Heart right ventricle (tissue), 16 donors: Measurements from ENCODE around the gene NAALADL2. TPM values are rescaled to one million over a fixed set of nuclear protein-coding genes. Genes with fewer than 3 reads are reported as not detected.

Experiments
- ATAC-seq, 8 donors: fragments of 200-7000 bp; cut with Tn5 transposase; one replicate each; pipeline ENCODE4 v1.9.1; 2020; ENCODE audit warnings: mild to moderate bottlenecking in 8 of 8, moderate library complexity in 8 of 8, moderate number of reproducible peaks in 1 of 8
- DNase-seq, 2 donors: peaks; one replicate each; pipeline ENCODE4 v3.0.0-alpha.2; 2020
- H3K27ac ChIP-seq, 10 donors: fragments of 200-600 bp; sonication (generic) in 2 of 10; one replicate each; pipeline versions ENCODE4 v1.5.0 to v1.8.0; 2020 to 2022; ENCODE audit warnings: mild to moderate bottlenecking in 3 of 10
- H3K27me3 ChIP-seq, 7 donors: fragments of 200-600 bp; one replicate each; pipeline ENCODE4 v1.8.0; 2021 to 2022; ENCODE audit warnings: mild to moderate bottlenecking in 2 of 7
- H3K36me3 ChIP-seq, 9 donors: fragments of 200-600 bp; sonication (generic) in 1 of 9; one replicate each; pipeline versions ENCODE4 v1.5.0 to v1.8.0; 2020 to 2022; ENCODE audit warnings: mild to moderate bottlenecking in 2 of 9
- H3K4me1 ChIP-seq, 9 donors: fragments of 200-600 bp; sonication (generic) in 1 of 9; one replicate each; pipeline versions ENCODE4 v1.5.0 to v1.8.0; 2020 to 2022; ENCODE audit warnings: mild to moderate bottlenecking in 4 of 9
- H3K4me3 ChIP-seq, 10 donors: fragments of 200-600 bp; sonication (generic) in 2 of 10; one replicate each; pipeline versions ENCODE4 v1.5.0 to v1.8.0; 2020 to 2022; ENCODE audit warnings: mild to moderate bottlenecking in 7 of 10, moderate library complexity in 2 of 10
- H3K9me3 ChIP-seq, 11 donors: fragments of 200-600 bp in 10 of 11; sonication (generic) in 2 of 11; one replicate each; pipeline versions ENCODE4 v1.5.0 to v1.8.0; 2013 to 2022; ENCODE audit warnings: mild to moderate bottlenecking in 2 of 11, control low read depth in 1 of 11, moderate library complexity in 1 of 11
- WGBS, 2 donors: extraction: QIAGEN DNeasy Blood & Tissue Kit; methylation state at CpG; one replicate each; pipeline ENCODE4 v1.1.7; 2013; ENCODE audit warnings: inconsistent platforms in 1 of 2; 5-methylcytosine and 5-hydroxymethylcytosine counted together
- intact Hi-C, 10 donors: fragments of 100-400 bp; cut with DNase I; formaldehyde crosslinking; loops; one replicate each; pipeline versions ENCODE4 v1.11.1 to v1.14.2; 2022
- polyA plus RNA-seq, 2 donors: library from polyadenylated mRNA; stranded (reverse); fragments of 200-250 nt; gene quantifications; one replicate each; pipeline ENCODE4 v1.2.3, GENCODE V29; 2013
- total RNA-seq, 10 donors: library from RNA; stranded (reverse); fragmentation: NEBNext Ultra II Directional in 3 of 10; extraction: Animal tissue kit (Norgen Biotek cat#: 25700) in 3 of 10; gene quantifications; one replicate each; pipeline versions ENCODE4 v1.2.1 to v1.2.4, GENCODE V29; 2021 to 2023
- TF ChIP-seq, protein P1 (sequence below), 9 donors: fragments of 200-600 bp; sonication (generic) in 2 of 9; IDR thresholded peaks; one replicate each; pipeline versions ENCODE4 v1.5.0 to v1.8.0; 2021 to 2022; ENCODE audit warnings: antibody characterized with exemption in 9 of 9, mild to moderate bottlenecking in 5 of 9, moderate library complexity in 1 of 9
- donor health status: Arrhythmogenic right ventricular cardiomyopathy.
- donor health status: ischemic (EF 13 %, LVEDD 7.1; RV severe dilation, severe dysfunction).
- donor health status: healthy with polysubstance abuse.
- donor health status: DM: no; HTN: yes; CAD: no.
- donor health status: DM: no; HTN: no; CAD: no.
- donor health status: ischemic (EF 25% LVEDD 6.9; RV normal size, moderate dysfunction).
- donor health status: ischemic (EF 25% LVEDD 5.7; RV mildly dilated, moderate dysfunction).
- donor health status: healthy.
- donor health status: DM: yes; HTN: yes; CAD: no.
- donor health status: Ischemic cardiomyopathy.
- donor health status: ischemic (EF 35%, LVEDD 5.7; RV mildly dilated, moderate dysfunction).
- donor health status: nonischemic (EF 11% LVEDD 7.7; RV severe dilation, severe dysfunction).
- donor health status: DM: yes; HTN: yes; CAD: no.
- donor health status: PGD.
- donor health status: ischemic (EF 29% LVEDD 5.4; RV normal size, mild dysfunction).
- donor health status: nonischemic (EF 23%, LVEDD 6.1; RV moderate dilation, normal function).

The NAALADL2 gene
- total and polyA plus RNA-seq, 12 donors: 0.36 to 11.9 (median 5.2) TPM

DNA sequence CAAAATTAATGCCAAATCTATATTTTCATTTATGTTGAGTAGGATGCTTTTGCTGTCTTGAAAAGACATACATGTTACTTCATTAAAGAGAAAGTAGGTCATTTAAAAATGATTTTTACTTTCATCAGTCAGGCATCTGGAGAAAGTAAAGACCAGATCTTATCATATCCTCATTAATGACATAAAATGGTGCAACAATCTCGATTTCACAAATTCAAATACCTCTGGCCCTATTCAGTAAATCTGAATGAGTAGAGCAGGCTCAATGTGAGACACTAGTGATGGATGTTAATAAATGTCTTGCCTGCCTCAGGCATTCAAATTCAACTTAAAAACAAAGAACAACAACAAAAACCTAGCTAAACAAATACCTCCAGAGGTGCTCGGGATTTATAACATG is 714.1 kb downstream of the NAALADL2 start:
- intact Hi-C loops: no loop called here
- H3K27ac ChIP-seq: no peak overlapping the region
- 78 to 90% methylated on average over 2 of the region's 2 CpGs for WGBS, 2 donors
- H3K27me3 ChIP-seq: no peaks in the 10 kb centered on the region
- no peak overlapping the region for H3K4me3 ChIP-seq
- no peaks in the 10 kb centered on the region for H3K36me3 ChIP-seq
- H3K9me3 ChIP-seq: no peaks in the 10 kb centered on the region
- no peak for DNase-seq
- TF ChIP-seq, protein P1, sequence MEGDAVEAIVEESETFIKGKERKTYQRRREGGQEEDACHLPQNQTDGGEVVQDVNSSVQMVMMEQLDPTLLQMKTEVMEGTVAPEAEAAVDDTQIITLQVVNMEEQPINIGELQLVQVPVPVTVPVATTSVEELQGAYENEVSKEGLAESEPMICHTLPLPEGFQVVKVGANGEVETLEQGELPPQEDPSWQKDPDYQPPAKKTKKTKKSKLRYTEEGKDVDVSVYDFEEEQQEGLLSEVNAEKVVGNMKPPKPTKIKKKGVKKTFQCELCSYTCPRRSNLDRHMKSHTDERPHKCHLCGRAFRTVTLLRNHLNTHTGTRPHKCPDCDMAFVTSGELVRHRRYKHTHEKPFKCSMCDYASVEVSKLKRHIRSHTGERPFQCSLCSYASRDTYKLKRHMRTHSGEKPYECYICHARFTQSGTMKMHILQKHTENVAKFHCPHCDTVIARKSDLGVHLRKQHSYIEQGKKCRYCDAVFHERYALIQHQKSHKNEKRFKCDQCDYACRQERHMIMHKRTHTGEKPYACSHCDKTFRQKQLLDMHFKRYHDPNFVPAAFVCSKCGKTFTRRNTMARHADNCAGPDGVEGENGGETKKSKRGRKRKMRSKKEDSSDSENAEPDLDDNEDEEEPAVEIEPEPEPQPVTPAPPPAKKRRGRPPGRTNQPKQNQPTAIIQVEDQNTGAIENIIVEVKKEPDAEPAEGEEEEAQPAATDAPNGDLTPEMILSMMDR (IDR thresholded peaks at IDR 0.05): no peak
- ATAC-seq: no peak
- no peaks in the 10 kb centered on the region for H3K4me1 ChIP-seq

DNA sequence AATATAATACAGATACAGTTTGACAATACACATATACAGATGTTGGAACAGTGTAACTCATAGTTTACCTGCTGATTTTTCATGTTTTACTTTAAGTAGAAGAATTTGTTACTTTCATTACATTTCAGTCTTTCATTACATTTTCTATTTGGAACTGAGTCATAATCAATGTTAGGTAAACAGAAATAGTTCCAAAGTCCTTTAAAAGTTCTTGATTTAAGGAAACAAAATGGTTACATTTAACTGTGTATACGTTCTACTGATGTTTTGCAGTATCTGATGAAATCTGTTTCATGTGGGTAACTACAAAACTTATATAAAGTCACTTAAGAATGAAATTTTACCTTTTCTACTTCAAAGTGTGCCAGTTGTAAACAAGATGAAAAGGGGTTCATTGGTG is 721.2 kb downstream of the NAALADL2 start:
- TF ChIP-seq, protein P1 (IDR thresholded peaks at IDR 0.05): no peak
- WGBS, 2 donors: 79 to 85% methylated on average over 1 of the region's 1 CpG
- intact Hi-C loops: no loop called here
- no peaks in the 10 kb centered on the region for H3K9me3 ChIP-seq
- ATAC-seq (no peak), DNase-seq (no peak)
- H3K27me3 ChIP-seq: no peaks in the 10 kb centered on the region
- no peaks in the 10 kb centered on the region for H3K4me1 ChIP-seq
- no peak overlapping the region for H3K27ac ChIP-seq
- no peak overlapping the region for H3K4me3 ChIP-seq
- no peaks in the 10 kb centered on the region for H3K36me3 ChIP-seq

DNA sequence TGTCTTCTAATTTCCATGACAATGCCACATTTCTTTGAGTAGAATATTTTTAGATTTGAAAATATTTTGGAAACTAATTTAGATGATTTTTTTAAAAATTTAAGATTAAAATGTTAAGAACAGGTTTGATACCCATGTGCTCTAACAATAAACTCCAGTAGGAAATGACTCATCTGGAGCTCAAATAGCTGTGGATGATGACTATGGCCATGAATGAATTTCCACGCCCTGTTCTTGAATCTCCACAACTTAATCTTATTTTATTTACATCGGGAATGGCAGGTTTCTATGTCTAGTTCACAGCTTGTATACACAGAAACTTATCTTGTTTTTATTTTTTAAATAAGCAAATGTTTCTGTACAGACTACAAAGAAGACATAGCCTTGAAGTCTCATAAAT is 726.8 kb downstream of the NAALADL2 start:
- 82 to 84% methylated on average over 2 of the region's 2 CpGs for WGBS, 2 donors
- intact Hi-C loops: no loop called here
- no peak overlapping the region for H3K27ac ChIP-seq
- H3K36me3 ChIP-seq: no peaks in the 10 kb centered on the region
- TF ChIP-seq, protein P1 (IDR thresholded peaks at IDR 0.05): no peak
- no peaks in the 10 kb centered on the region for H3K27me3 ChIP-seq
- H3K4me3 ChIP-seq: no peak overlapping the region
- H3K9me3 ChIP-seq: no peaks in the 10 kb centered on the region
- DNase-seq (no peak), ATAC-seq (no peak)
- H3K4me1 ChIP-seq: no peaks in the 10 kb centered on the region

DNA sequence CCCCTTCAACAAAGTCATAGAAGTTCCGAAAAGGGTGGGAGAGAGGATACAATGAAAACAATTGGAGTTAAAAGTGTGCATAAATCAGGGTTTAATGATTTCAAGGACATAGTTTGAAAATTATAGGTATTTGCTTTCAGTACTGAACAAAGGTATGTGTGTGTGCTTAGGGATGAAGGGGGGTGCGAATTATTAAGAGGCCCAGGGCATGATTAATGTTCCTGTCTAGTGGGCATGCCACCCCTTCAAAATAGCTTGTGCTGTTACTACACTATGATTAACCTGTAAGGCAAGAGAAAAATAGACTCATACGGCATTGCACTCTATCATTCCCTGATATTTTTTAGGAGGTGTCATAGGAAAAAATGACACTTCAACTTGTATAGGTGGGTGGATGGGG is 731.6 kb downstream of the NAALADL2 start:
- H3K4me1 ChIP-seq: no peaks in the 10 kb centered on the region
- H3K36me3 ChIP-seq: no peaks in the 10 kb centered on the region
- H3K27me3 ChIP-seq: no peaks in the 10 kb centered on the region
- ATAC-seq (no peak), DNase-seq (no peak)
- TF ChIP-seq, protein P1 (IDR thresholded peaks at IDR 0.05): no peak
- 83% methylated on average over 3 of the region's 3 CpGs for WGBS, 2 donors
- H3K9me3 ChIP-seq: peaks cover 0 to 23% (median 9%) of the 10 kb centered on the region in 11 donors
- no peak overlapping the region for H3K4me3 ChIP-seq
- intact Hi-C loops: no loop called here
- H3K27ac ChIP-seq: no peak overlapping the region
